Neutrophil (primary cell): Measurements from ENCODE around the gene RPS14.

Experiments used
- H3K27ac ChIP-seq: fragments of 200-600 bp; sonication (generic); 2 replicates; pipeline ENCODE4 v1.5.1; 2016; ENCODE audit warnings: mild to moderate bottlenecking, moderate library complexity
- H3K27me3 ChIP-seq: fragments of 200-600 bp; sonication (generic); 2 replicates; pipeline ENCODE4 v1.6.0; 2016; ENCODE audit warnings: mild to moderate bottlenecking
- H3K36me3 ChIP-seq: fragments of 200-600 bp; sonication (generic); 2 replicates; pipeline ENCODE4 v1.5.1; 2017
- H3K4me1 ChIP-seq, 2 experiments: fragments of 200-600 bp in 1 of 2; sonication (generic) in 1 of 2; 1 replicate in 1 of 2; 2 replicates in 1 of 2; pipeline versions ENCODE4 v1.5.1 to v1.6.1; 2013 to 2016; ENCODE audit warnings: low read depth in 1 of 2, low read length in 1 of 2, mild to moderate bottlenecking in 1 of 2, moderate library complexity in 1 of 2; ENCODE audit not compliant: control insufficient read depth in 1 of 2, insufficient read depth in 1 of 2
- H3K4me3 ChIP-seq, 2 experiments: fragments of 200-600 bp in 1 of 2; sonication (generic) in 1 of 2; 1 replicate in 1 of 2; 2 replicates in 1 of 2; pipeline ENCODE4 v1.5.1; 2013 to 2016; ENCODE audit warnings: low read depth in 1 of 2, low read length in 1 of 2, mild to moderate bottlenecking in 1 of 2, moderate library complexity in 1 of 2
- H3K9me3 ChIP-seq: fragments of 200-600 bp; sonication (generic); 2 replicates; pipeline ENCODE4 v1.5.1; 2016
- TF ChIP-seq, protein P1 (sequence below): fragments of 200-600 bp; sonication (generic); IDR thresholded peaks from 2 replicates; pipeline ENCODE4 v1.5.1; 2016; ENCODE audit warnings: antibody characterized with exemption

Gene RPS14

DNA sequence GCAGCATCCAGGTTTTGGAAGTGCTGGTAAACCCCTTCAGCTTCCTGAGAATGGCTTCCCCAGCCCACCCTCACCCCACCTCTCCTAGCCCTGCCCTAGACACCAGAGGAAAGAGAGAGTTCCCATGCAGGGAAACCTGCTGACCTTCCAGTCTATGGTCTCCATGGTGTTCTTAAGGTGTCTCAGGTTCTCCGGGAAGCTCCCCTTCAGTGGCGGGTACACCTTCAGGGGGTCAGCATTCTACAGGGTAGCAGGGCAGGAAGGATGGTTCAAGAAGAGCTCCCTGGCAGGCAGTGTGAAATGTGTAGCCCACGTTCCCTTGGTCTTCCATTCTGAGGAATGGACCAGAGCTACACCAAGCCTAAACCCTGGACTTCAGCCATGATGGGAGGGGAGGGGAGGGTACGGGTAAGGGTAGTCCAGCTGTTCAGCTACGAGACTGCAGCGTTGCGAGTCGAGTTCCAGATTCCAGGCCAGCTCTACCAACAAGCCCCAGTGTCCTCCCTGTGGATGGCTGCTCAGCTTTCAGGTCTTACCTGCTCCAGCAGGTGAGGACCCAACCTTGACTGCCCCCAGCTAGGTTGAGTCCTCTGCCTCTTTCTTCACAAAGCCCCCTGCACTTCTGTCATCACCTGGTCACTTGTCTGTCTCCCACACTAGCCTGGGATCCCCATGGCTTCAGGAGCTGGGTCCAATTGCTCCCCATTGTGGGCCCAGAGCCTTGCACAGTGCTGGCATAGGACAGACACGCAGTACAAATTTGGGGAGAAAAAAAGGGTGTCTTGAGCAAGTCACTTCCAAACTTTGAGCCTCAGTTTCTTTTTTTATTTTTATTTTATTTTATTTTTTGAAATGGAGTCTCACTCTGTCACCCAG is 44.4 kb downstream of the RPS14 start:
- Histone ChIP-seq H3K4me3 (no peak overlapping the region), H3K4me1 (peaks cover 6% of the 10 kb centered on the region in 2 experiments), H3K36me3 (peaks cover 73% of the 10 kb centered on the region), H3K9me3 (no peaks in the 10 kb centered on the region), H3K27me3 (no peaks in the 10 kb centered on the region), H3K27ac (no peak overlapping the region)
- TF ChIP-seq, protein P1, sequence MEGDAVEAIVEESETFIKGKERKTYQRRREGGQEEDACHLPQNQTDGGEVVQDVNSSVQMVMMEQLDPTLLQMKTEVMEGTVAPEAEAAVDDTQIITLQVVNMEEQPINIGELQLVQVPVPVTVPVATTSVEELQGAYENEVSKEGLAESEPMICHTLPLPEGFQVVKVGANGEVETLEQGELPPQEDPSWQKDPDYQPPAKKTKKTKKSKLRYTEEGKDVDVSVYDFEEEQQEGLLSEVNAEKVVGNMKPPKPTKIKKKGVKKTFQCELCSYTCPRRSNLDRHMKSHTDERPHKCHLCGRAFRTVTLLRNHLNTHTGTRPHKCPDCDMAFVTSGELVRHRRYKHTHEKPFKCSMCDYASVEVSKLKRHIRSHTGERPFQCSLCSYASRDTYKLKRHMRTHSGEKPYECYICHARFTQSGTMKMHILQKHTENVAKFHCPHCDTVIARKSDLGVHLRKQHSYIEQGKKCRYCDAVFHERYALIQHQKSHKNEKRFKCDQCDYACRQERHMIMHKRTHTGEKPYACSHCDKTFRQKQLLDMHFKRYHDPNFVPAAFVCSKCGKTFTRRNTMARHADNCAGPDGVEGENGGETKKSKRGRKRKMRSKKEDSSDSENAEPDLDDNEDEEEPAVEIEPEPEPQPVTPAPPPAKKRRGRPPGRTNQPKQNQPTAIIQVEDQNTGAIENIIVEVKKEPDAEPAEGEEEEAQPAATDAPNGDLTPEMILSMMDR: no peak

DNA sequence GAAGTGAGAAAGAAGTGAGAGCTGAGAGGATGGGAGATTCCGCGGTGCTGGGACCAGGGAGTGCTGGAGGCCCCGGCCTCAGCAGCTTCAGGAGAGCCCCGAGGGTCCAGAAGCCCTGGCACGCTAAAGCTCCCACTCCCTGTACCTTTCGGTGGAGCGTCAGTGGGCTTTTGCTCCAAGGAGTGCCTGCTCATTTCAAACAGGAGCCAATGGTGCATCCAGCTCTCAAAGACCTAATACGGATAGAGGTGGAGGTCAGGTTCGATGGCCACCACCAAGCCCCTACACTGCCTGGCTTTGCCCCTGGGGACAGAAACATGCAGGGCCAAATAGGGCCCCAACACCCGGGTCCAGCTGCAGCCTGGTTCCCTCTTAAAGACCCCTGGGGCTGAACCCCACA is 45.0 kb downstream of the RPS14 start:
- Histone ChIP-seq H3K36me3 (peaks cover 80% of the 10 kb centered on the region), H3K4me3 (no peak overlapping the region), H3K9me3 (no peaks in the 10 kb centered on the region), H3K27me3 (no peaks in the 10 kb centered on the region), H3K4me1 (no peaks in the 10 kb centered on the region), H3K27ac (no peak overlapping the region)
- TF ChIP-seq, protein P1: no peak

DNA sequence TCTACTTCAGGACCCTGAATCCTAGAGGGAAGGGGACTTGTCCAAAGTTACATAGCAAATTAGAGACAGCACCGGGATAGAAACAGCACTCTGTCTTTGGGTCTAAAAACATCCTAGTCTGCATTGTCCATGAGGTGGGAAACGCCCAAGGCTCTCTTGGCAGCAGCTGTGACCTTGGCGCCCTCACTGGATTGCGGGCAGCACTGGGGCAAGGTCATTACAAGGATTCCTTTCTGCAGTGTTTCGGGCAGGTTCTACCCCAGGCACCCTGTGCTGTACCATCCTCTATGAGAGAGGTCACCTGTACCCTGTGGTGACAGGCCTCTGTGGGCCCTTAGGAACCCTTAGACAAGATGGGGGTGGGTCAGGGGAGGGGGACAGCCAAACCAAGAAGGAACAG is 45.4 kb downstream of the RPS14 start:
- Histone ChIP-seq H3K36me3 (peaks cover 84% of the 10 kb centered on the region), H3K4me1 (no peaks in the 10 kb centered on the region), H3K4me3 (no peak overlapping the region), H3K9me3 (no peaks in the 10 kb centered on the region), H3K27ac (no peak overlapping the region), H3K27me3 (no peaks in the 10 kb centered on the region)
- TF ChIP-seq, protein P1: no peak

DNA sequence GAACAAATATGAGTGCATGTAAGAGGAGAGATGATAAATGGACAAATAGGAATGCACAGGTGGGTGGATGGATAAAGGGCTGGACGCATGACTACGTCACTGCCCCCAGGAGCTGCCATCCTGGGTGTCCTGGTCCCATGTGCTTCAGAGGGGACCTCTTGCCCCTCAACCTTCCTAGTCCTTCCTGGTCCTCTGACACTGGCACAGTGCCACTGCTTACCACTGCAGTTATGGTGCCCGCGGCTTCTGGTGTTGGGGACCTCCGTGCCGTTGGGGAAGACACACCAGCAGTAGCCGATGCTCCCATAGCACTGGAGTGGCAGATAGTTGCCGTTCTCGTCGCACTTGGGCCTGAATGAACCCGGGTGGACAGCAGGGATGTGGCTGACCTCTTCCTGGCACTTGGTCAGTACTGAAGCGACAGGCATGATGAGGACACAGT is 46.6 kb downstream of the RPS14 start:
- TF ChIP-seq, protein P1: no peak
- Histone ChIP-seq H3K36me3 (peaks cover 93% of the 10 kb centered on the region), H3K27ac (no peak overlapping the region), H3K4me1 (no peaks in the 10 kb centered on the region), H3K27me3 (no peaks in the 10 kb centered on the region), H3K9me3 (no peaks in the 10 kb centered on the region), H3K4me3 (no peak overlapping the region)

DNA sequence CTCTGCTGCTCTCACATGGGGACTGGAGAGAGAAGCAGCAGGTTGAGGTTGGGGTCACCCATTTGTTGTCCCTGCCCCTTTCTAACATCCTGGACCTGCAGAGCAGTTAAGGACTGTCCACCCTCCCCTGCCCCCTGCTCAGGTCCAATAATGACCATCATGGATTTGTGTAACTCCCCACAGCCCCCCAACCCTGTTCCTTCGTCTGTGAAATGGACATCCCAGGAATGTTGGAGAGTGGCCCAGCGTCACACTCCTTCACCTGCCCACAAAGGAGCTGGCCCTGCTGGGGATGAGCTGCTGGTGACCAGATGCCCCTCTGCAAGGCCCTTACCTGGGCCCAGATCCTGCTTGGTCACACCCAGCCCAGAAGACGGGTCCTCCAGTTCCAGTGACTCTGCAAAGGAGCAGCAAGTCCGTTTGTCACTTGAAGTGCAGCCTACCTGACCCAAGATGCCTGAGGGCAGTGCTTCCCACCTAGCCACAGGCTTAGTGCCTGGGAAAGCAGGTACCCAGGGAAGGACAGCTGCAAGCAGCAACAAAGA is 47.2 kb downstream of the RPS14 start:
- no peak overlapping the region for H3K27ac ChIP-seq
- no peaks in the 10 kb centered on the region for H3K4me1 ChIP-seq
- peaks cover 98% of the 10 kb centered on the region for H3K36me3 ChIP-seq
- H3K27me3 ChIP-seq: no peaks in the 10 kb centered on the region
- H3K9me3 ChIP-seq: no peaks in the 10 kb centered on the region
- H3K4me3 ChIP-seq: no peak overlapping the region
- TF ChIP-seq, protein P1: no peak
